Body of pancreas (tissue), 4 donors: ENCODE data around the gene KRTAP10-8. TPM values are rescaled to one million over a fixed set of nuclear protein-coding genes. Genes with fewer than 3 reads are reported as not detected.
"Not testable (repeated sequence)": the region's sequence is repeated elsewhere in the genome, so short reads cannot be mapped to it uniquely, and the experiment has no call there.

Experiments
- ATAC-seq: fragments of 150-250 bp; one replicate; pipeline ENCODE4 v1.9.1; 2016
- DNase-seq, 4 donors: peaks; one replicate each; pipeline ENCODE4 v3.0.0-alpha.2; 2019
- H3K27ac ChIP-seq, 4 donors: fragments of 200-600 bp; sonication (generic); 1 replicate in 3 of 4; 2 replicates in 1 of 4; pipeline versions ENCODE4 v1.5.1 to v1.6.1; 2016 to 2019; ENCODE audit warnings: mild to moderate bottlenecking in 1 of 4, mixed read lengths in 1 of 4, moderate library complexity in 1 of 4
- H3K27me3 ChIP-seq, 2 donors: fragments of 200-600 bp; sonication (generic); one replicate each; pipeline ENCODE4 v1.6.0; 2016; ENCODE audit warnings: mild to moderate bottlenecking in 1 of 2
- H3K36me3 ChIP-seq, 2 donors: fragments of 200-600 bp; sonication (generic); replicated peaks in 1 of 2; 2 replicates each; pipeline ENCODE4 v1.5.1; 2016; ENCODE audit warnings: low read depth in 2 of 2; ENCODE audit not compliant: insufficient read depth in 1 of 2
- H3K4me1 ChIP-seq: fragments of 200-600 bp; sonication (generic); one replicate; pipeline ENCODE4 v1.6.0; 2016
- H3K4me3 ChIP-seq, 2 donors: fragments of 200-600 bp; sonication (generic); 1 replicate in 1 of 2; 2 replicates in 1 of 2; pipeline ENCODE4 v1.5.1; 2016 to 2019
- H3K9me3 ChIP-seq, 3 donors: fragments of 200-600 bp; sonication (generic); 1 replicate in 2 of 3; 2 replicates in 1 of 3; pipeline ENCODE4 v1.5.1; 2016
- POLR2A ChIP-seq, 3 donors: fragments of 450-650 bp; IDR thresholded peaks; one replicate each; pipeline ENCODE4 v1.6.1; 2016; ENCODE audit warnings: antibody characterized with exemption in 3 of 3, mild to moderate bottlenecking in 2 of 3
- WGBS, 2 donors: methylation state at CpG; one replicate each; pipeline ENCODE4 v1.1.5; 2017; 5-methylcytosine and 5-hydroxymethylcytosine counted together
- intact Hi-C: fragments of 100-400 bp; cut with DNase I; formaldehyde crosslinking; loops from one replicate; pipeline ENCODE4 v1.15.1; 2023
- total RNA-seq, 2 donors: library from RNA; depleted of rRNA; stranded (reverse); fragments of >200 nt; gene quantifications; one replicate each; pipeline ENCODE4 v1.1.0, GENCODE V29; 2016
- TF ChIP-seq, protein P1 (sequence below), 7 experiments: fragments of 450-650 bp in 4 of 7; fragments of 200-600 bp in 3 of 7; sonication (generic) in 3 of 7; IDR thresholded peaks; one replicate each; pipeline ENCODE4 v1.5.1; 2016 to 2019; ENCODE audit warnings: antibody characterized with exemption in 7 of 7

KRTAP10-8 gene
- total RNA-seq, 2 donors from 2014 or later, result not detected

GRCh38 chr21:44639331-44639655 lies 27.4 kb downstream of the KRTAP10-8 start:
- Histone ChIP-seq H3K9me3 (no peaks in the 10 kb centered on the region), H3K27ac (no peak overlapping the region), H3K4me3 (no peak overlapping the region), H3K36me3 (no peaks in the 10 kb centered on the region), H3K4me1 (no peaks in the 10 kb centered on the region), H3K27me3 (no peaks in the 10 kb centered on the region)
- DNase-seq (no peak), ATAC-seq (no peak)
- TF ChIP-seq, protein P1, sequence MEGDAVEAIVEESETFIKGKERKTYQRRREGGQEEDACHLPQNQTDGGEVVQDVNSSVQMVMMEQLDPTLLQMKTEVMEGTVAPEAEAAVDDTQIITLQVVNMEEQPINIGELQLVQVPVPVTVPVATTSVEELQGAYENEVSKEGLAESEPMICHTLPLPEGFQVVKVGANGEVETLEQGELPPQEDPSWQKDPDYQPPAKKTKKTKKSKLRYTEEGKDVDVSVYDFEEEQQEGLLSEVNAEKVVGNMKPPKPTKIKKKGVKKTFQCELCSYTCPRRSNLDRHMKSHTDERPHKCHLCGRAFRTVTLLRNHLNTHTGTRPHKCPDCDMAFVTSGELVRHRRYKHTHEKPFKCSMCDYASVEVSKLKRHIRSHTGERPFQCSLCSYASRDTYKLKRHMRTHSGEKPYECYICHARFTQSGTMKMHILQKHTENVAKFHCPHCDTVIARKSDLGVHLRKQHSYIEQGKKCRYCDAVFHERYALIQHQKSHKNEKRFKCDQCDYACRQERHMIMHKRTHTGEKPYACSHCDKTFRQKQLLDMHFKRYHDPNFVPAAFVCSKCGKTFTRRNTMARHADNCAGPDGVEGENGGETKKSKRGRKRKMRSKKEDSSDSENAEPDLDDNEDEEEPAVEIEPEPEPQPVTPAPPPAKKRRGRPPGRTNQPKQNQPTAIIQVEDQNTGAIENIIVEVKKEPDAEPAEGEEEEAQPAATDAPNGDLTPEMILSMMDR (IDR thresholded peaks at IDR 0.05), result no peak
- no peak for TF ChIP-seq POLR2A (IDR thresholded peaks at IDR 0.05)
- WGBS, 2 donors, result 67 to 68% methylated on average over 8 to 12 of the region's 12 CpGs
- intact Hi-C loops, result no loop called here

GRCh38 chr21:44640761-44641160 lies 28.9 kb downstream of the KRTAP10-8 start:
- 78 to 89% methylated on average over 5 of the region's 5 CpGs for WGBS, 2 donors
- no peak for ATAC-seq
- Histone ChIP-seq H3K27me3 (no peaks in the 10 kb centered on the region), H3K27ac (no peak overlapping the region), H3K4me1 (no peaks in the 10 kb centered on the region), H3K9me3 (no peaks in the 10 kb centered on the region), H3K36me3 (no peaks in the 10 kb centered on the region), H3K4me3 (no peak overlapping the region)
- intact Hi-C loops, result no loop called here
- no peak for TF ChIP-seq POLR2A (IDR thresholded peaks at IDR 0.05)
- TF ChIP-seq, protein P1 (IDR thresholded peaks at IDR 0.05), result no peak
- DNase-seq, result no peak

DNA sequence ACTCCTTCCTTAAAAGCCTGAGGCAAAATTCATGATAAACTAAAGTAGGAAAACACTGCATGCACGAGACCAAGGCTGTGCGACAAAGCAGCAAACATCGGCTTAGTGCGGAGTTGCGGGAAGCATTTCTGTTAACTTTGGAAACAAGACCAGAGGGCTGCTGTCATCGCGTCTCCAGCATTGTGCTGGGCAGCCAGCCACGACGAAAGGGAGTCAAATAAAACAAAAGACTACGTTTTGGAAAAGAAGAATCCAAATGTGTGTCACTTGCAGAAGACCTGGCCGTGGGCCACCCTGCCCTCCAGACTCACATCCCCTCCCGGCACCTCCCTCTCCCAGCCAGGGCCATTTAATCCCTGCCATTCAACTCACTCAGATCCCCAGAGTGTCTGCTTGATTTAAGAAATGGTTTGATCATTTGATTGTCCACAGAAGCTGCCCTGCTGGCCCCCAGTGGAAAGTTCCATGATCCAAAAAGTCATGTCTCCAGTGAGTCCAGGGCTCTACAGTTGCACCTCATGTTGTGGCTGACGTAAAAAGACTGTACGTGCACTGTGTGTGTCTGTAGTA lies 31.9 kb downstream of the KRTAP10-8 start:
- no peaks in the 10 kb centered on the region for H3K27me3 ChIP-seq
- no peak overlapping the region for H3K27ac ChIP-seq
- intact Hi-C loops, result no loop called here
- no peaks in the 10 kb centered on the region for H3K36me3 ChIP-seq
- ATAC-seq (no peak), DNase-seq (no peak)
- no peaks in the 10 kb centered on the region for H3K9me3 ChIP-seq
- H3K4me3 ChIP-seq, result no peak overlapping the region
- TF ChIP-seq, protein P1 (IDR thresholded peaks at IDR 0.05), result no peak
- TF ChIP-seq POLR2A (IDR thresholded peaks at IDR 0.05), result no peak
- WGBS, 2 donors, result 41 to 61% methylated on average over 14 of the region's 14 CpGs
- no peaks in the 10 kb centered on the region for H3K4me1 ChIP-seq

DNA sequence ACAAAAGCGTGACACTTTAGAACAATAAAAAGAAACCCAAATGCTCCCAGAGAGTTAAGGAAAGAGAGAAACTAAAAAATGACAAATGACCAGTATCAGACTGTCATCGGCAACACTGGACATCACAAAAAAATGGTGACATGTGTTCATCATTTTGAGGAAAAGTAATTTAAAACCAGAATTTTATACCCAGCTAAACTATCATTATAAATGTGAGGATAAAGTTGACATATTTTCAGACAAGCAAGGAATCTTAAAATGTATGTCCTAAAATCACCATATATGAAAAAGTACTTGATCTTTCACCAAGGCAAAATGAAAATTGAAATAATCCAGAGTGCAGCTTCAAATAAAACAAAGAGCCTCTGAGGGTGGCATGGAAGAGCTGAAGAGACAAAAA lies 33.0 kb downstream of the KRTAP10-8 start:
- WGBS, 2 donors, result 26 to 33% methylated on average over 2 of the region's 2 CpGs

GRCh38 chr21:44646366-44647221 lies 34.7 kb downstream of the KRTAP10-8 start, which contains the start of gene KRTAP10-11:
KRTAP10-11 (plus strand) TSS chr21:44646414; CDS start chr21:44646459, 45 bp downstream.
- H3K36me3 ChIP-seq, intact Hi-C loops, ATAC-seq, H3K27ac ChIP-seq, H3K4me1 ChIP-seq, H3K9me3 ChIP-seq, DNase-seq, H3K4me3 ChIP-seq, H3K27me3 ChIP-seq: not testable (repeated sequence)
- 57 to 59% methylated on average over 11 to 16 of the region's 21 CpGs for WGBS, 2 donors

More for the DNA sequence above, 33.0 kb downstream of the KRTAP10-8 start:
- H3K4me1 ChIP-seq, result no peaks in the 10 kb centered on the region
- intact Hi-C loops, result no loop called here
- H3K27me3 ChIP-seq, result no peaks in the 10 kb centered on the region
- TF ChIP-seq, protein P1 (IDR thresholded peaks at IDR 0.05), result no peak
- no peak for TF ChIP-seq POLR2A (IDR thresholded peaks at IDR 0.05)
- no peak for ATAC-seq
- no peak overlapping the region for H3K4me3 ChIP-seq
- no peaks in the 10 kb centered on the region for H3K36me3 ChIP-seq
- no peak for DNase-seq
- H3K9me3 ChIP-seq, result no peaks in the 10 kb centered on the region
- H3K27ac ChIP-seq, result no peak overlapping the region
